ENCODE results near the gene UPK1A. TPM values are rescaled to one million over a fixed set of nuclear protein-coding genes. Genes with fewer than 3 reads are reported as not detected.
A peak's percentile ranks its signal among the peaks of the same experiment; 100 is the strongest.

Gene UPK1A
- total RNA-seq, 1 experiment from 2014 or later: 1.6 TPM

GRCh38 chr19:35665157-35665556, 1.2 kb upstream of the UPK1A start (continued):
- no peak for TF ChIP-seq E2F4 (CRISPR knock-in tag; IDR thresholded peaks at IDR 0.05; ENCODE audit: borderline replicate concordance, low read depth)

GRCh38 chr19:35665604-35666003, 713 bp upstream of the UPK1A start:
- Mint-ChIP-seq H3K36me3 (no peaks in the 10 kb centered on the region), H3K4me1 (0 out of 2 replicates have a peak, but pooled peaks cover 4% of the 10 kb centered on the region), H3K4me3 (no peak overlapping the region), H3K27ac (no peak overlapping the region), H3K9me3 (no peaks in the 10 kb centered on the region), H3K27me3 (ENCODE audit: low read depth) (peaks cover 16% of the 10 kb centered on the region)
- POLR2A ChIA-PET: no interaction called here
- TF ChIP-seq ATF2 (CRISPR knock-in tag; IDR thresholded peaks at IDR 0.05; ENCODE audit: borderline replicate concordance, low read depth): no peak
- no peak for TF ChIP-seq ZNF281 (CRISPR knock-in tag; IDR thresholded peaks at IDR 0.05)
- no peak for TF ChIP-seq ZNF423 (CRISPR knock-in tag; IDR thresholded peaks at IDR 0.05)
- DNase-seq (ENCODE audit: low spot score) (no peak), ATAC-seq (no peak)
- CTCF ChIA-PET: no interaction called here

- POLR2A ChIA-PET: interaction anchor here (0.5 kb wide), 1 partner anchor 42 kb away, joined by 7 read pairs; no protein-coding TSS in a partner anchor
- TF ChIP-seq ZNF121 (CRISPR knock-in tag; IDR thresholded peaks at IDR 0.05): no peak
- TF ChIP-seq HMGXB4 (CRISPR knock-in tag; IDR thresholded peaks at IDR 0.05): no peak
- no peak for TF ChIP-seq NR1H2 (CRISPR knock-in tag; IDR thresholded peaks at IDR 0.05)
- no peak for TF ChIP-seq ZNF232 (CRISPR knock-in tag; IDR thresholded peaks at IDR 0.05)
- TF ChIP-seq CTCF (IDR thresholded peaks at IDR 0.05): no peak
- TF ChIP-seq ZBTB21 (CRISPR knock-in tag; IDR thresholded peaks at IDR 0.05; ENCODE audit: borderline replicate concordance): no peak
- TF ChIP-seq STAT6 (CRISPR knock-in tag; conservative IDR thresholded peaks at IDR 0.05; ENCODE audit: low read depth): no peak
- no peak for TF ChIP-seq ZNF138 (CRISPR knock-in tag; conservative IDR thresholded peaks at IDR 0.05)
- no peak for TF ChIP-seq SMAD4 (CRISPR knock-in tag; IDR thresholded peaks at IDR 0.05)
- no peak for TF ChIP-seq MYBL2 (CRISPR knock-in tag; IDR thresholded peaks at IDR 0.05)
- no peak for TF ChIP-seq KAT7 (CRISPR knock-in tag; IDR thresholded peaks at IDR 0.05; ENCODE audit: borderline replicate concordance)
- TF ChIP-seq NR3C1 (CRISPR knock-in tag; conservative IDR thresholded peaks at IDR 0.05; ENCODE audit: low read depth): no peak
- TF ChIP-seq SOX15 (CRISPR knock-in tag; IDR thresholded peaks at IDR 0.05): no peak
- no peak for TF ChIP-seq TEAD1 (CRISPR knock-in tag; IDR thresholded peaks at IDR 0.05)
- TF ChIP-seq E2F1 (CRISPR knock-in tag; IDR thresholded peaks at IDR 0.05): no peak
- TF ChIP-seq ZNF396 (CRISPR knock-in tag; IDR thresholded peaks at IDR 0.05; ENCODE audit: borderline replicate concordance): no peak
- CTCF ChIA-PET: no interaction called here
- DNase-seq (ENCODE audit: low spot score): no peak
- H3K4me1 Mint-ChIP-seq: peaks cover 12% of the 10 kb centered on the region; the same call in 1 of the 2 replicates
- no peak overlapping the region for H3K4me3 Mint-ChIP-seq
- no peak for ATAC-seq
- no peaks in the 10 kb centered on the region for H3K9me3 Mint-ChIP-seq
- H3K27me3 Mint-ChIP-seq (ENCODE audit: low read depth): peaks cover 47% of the 10 kb centered on the region
- H3K27ac Mint-ChIP-seq: peak overlapping the region; percentile 67; the same call in 1 of the 2 replicates
- no peaks in the 10 kb centered on the region for H3K36me3 Mint-ChIP-seq
These were observed 3.2 kb downstream of the UPK1A start for GRCh38 chr19:35669566-35669965.
